ENCODE results near the gene MAGEB17.
"Not testable (repeated sequence)": the region's sequence is repeated elsewhere in the genome, so short reads cannot be mapped to it uniquely, and the experiment has no call there.

The MAGEB17 gene

DNA sequence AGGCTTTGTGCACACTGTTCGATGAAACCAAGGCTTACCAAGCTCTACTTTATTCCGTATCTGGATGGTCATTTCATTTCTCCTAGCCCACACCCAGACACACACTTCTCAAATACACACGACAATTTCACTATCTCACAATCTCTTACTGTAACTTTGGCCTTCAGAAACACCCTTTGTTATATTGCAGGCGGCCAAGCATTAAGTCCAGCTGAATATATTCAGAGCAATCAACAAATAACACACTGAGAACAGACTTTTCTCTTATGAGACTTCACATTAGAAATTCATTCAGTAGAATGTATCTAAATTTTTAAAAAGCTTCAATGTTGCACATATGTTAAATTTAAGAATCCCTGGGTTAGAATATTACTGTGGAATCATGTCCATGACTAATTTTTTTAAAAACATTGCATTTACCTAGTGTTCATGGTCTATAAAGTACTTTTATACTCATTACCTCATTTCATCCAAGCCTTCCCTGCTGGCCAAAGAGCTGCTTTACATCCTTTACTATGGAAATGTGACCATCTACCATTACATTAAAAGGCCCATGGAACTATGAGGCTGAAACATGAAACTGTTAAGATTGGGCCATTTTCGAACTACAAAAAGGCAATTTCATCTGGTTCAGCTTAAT is 10.5 kb upstream of the MAGEB17 start:
- no peak for ATAC-seq
- DNase-seq: no peak

DNA sequence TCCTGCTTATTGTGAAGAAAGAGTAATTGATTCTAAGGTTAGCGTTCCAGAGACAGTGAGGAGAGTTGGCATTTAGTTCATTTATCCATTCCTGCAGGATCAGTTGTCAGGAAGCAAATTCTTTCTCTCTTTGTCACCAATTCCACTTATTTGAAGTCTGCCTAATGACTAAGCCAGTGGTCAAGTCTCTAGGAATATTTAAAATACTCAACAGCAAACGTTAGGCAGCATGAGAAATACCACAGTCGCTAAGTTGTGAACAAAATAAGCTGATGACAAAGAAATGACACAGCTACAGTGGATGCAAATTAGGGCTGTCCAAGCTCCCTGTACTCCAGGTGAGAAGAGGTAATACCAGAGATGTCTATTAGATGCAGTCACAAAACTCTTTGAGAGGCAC is 6.6 kb upstream of the MAGEB17 start:
- DNase-seq (no peak), ATAC-seq (no peak)

DNA sequence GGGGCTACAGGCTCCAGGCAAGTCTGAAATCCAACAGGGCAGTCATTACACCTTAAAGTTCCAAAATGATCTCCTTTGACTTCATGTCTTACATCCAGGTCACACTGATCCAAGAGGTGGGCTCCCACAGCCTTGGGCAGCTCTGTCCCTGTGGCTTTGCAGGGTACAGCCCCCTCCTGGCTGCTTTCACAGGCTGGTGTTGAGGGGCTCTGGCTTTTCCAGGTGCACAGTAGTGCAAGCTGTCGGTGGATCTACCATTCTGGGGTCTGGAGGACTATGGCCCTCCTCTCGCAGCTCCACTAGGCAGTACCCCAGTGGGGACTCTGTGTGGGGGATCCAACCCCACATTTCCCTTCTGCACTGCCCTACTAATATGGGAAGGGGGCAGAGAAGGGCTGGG is 6.1 kb upstream of the MAGEB17 start:
- not testable (repeated sequence) for ATAC-seq, DNase-seq

GRCh38 chrX:16162391-16162790 is 4.9 kb upstream of the MAGEB17 start:
- DNase-seq (no peak), ATAC-seq (no peak)

DNA sequence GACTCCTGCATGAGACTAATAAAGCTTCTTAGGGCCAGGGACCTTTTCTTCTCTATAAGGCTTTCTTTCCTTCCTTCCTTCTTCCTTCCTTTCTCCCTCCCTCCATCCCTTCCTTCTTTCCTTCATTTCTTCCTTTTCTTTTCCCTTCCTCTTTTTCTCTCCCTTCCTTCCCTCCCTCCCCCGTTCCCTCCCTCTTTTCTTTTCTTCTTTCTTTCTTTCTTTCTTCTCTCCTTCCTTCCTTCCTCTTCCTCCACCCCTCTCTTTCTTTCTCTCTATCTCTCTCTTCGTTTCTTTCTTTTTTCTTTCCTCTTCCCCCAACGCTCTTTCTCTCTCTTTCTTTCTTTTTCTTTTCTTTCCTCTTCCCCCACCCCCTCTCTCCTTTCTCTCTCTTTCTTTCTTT is 2.5 kb upstream of the MAGEB17 start:
- DNase-seq: no peak
- ATAC-seq: no peak

DNA sequence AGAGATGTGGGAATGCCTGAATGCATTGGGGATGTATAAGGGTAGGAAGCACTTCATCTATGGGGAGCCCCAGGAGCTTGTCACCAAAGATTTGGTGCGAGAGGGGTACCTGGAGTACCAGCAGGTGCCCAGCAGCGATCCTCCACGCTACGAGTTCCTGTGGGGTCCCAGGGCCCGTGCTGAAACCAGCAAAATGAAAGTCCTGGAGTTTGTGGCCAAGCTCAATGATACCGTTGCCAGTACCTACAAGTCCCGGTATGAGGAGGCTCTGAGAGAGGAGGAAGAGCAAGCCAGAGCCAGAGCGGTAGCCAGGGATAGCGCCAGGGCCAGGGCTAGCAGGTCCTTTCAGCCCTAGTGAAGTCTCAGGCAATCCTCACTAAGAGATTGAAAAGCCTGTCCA is 3.8 kb downstream of the MAGEB17 start:
- DNase-seq (no peak), ATAC-seq (no peak)

- ATAC-seq (no peak), DNase-seq (no peak)
Observed at GRCh38 chrX:16171944-16172343, 4.7 kb downstream of the MAGEB17 start.

DNA sequence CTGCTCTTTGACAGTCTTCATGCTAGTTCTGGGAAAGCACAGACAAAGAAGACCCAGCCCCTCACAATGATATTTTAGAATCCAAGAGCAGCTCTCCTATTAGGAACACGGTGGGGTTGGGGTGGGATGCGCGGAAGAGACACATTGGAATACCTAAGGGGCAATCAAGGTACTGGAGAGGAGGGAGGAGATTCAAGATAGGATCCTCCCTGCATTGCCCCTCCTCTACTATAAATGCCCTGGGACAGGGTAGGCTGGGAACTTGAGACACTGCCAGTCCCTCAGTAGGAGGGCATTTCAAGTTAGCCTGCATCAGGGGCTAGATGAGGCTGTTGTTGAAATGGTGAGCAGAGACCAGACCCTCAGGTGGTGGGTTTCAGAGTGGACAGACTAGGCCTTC is 5.1 kb downstream of the MAGEB17 start:
- ATAC-seq (no peak), DNase-seq (no peak)

- DNase-seq (no peak), ATAC-seq (no peak)
Observed at GRCh38 chrX:16175329-16176061, 8.2 kb downstream of the MAGEB17 start.

- DNase-seq: no peak
Observed at GRCh38 chrX:16177260-16177659, 10.0 kb downstream of the MAGEB17 start.

DNA sequence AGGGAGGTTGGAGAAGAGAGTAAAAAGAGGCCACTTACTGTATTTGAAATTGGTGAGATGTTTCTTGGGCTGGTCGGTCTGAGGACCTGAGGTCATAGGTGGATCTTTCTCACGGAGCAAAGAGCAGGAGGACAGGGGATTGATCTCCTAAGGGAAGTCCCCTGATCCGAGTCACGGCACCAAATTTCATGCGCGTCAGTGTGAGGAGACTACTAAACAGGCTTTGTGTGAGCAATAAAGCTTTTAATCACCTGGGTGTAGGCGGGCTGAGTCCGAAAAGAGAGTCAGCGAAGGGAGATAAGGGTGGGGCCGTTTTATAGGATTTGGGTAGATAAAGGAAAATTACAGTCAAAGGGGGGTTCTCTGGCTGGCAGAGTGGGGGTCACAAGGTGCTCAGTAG is 16.6 kb downstream of the MAGEB17 start:
- not testable (repeated sequence) for ATAC-seq, DNase-seq

More at GRCh38 chrX:16177260-16177659, 10.0 kb downstream of the MAGEB17 start:
- no peak for ATAC-seq

DNA sequence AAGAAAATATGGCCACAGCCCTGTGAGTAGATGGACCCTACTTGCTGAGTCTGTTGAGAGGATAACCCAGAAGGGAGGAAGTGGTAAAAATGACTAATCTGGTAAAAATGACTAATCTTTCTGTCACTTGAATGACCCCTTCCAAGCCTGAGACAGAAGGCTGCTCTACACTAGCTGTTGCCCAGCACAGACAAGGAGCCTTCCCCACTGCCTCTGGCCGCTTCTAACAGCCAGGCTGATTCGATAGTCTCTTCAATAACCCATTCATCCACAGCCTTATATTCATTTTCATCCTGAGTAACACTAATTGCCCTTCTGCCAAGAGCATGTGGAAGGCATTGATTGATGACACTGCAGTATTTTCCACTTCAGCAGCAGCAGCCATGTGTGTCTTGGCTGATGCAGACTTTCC is 18.4 kb downstream of the MAGEB17 start:
- ATAC-seq (peak; percentile 84), DNase-seq (peak; percentile 4)

- no peak for ATAC-seq
Observed at GRCh38 chrX:16186380-16187007, 19.2 kb downstream of the MAGEB17 start.

GRCh38 chrX:16187024-16187760 is 19.9 kb downstream of the MAGEB17 start:
- ATAC-seq (no peak), DNase-seq (no peak)

More at GRCh38 chrX:16186380-16187007, 19.2 kb downstream of the MAGEB17 start:
- DNase-seq: no peak

DNA sequence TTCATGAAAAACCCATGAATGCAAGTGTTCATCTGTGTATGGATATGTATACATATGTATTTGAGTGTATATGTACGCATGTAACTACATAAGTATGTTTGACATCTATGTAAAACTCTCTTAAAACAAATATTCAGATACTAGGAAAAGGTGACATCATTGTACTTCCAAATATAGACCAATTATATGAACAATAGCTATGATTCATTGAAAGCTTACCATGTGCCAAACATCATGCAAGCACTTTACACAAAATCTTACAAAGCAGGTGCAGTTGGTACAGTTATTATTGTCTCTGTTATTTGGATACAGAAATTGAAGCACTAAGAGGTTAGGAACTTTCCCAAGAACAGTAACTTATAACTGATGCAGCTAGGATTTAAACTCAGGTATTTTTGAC is 21.4 kb downstream of the MAGEB17 start:
- DNase-seq (no peak), ATAC-seq (no peak)

GRCh38 chrX:16191605-16192004 is 24.3 kb downstream of the MAGEB17 start:
- no peak for DNase-seq
- ATAC-seq: no peak

DNA sequence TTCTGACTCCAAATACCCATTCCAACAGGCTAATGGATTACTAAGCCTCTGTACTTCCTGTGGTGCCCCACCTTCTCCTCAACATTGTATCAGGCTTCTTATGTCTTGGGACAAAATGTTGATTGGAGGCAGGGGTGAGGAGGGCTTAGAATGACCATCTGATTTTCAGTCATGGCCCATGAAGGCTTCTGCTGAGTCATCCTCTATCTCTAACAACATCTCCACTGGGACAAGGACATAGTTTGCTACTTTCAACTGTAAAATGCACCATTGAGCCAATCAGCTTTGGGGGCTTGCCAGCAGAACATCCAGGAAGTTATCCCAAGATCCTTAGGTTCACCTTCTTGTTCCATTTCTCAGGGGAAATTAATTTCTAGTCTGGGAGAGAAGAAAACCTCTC is 29.5 kb downstream of the MAGEB17 start:
- ATAC-seq (no peak), DNase-seq (no peak)

GRCh38 chrX:16199343-16199742 is 32.1 kb downstream of the MAGEB17 start:
- no peak for DNase-seq

DNA sequence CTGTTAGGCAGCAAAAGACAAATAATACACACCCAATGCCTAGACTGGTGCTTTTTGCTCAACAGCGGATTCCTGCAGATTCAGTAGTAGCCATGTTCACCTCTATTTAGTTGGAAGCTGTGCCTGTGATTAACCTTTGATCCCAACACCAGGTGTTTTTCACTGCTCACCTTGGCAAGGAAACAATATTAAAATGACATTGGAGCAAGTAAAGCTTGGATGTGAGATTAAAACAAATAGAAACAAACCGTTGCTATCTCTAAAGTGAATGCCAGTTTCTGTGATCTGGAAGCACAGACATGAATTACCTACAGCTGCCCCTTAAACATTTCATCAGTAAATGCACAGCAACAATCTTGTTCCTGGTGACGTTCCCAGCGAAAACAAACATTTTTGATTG is 35.7 kb downstream of the MAGEB17 start:
- DNase-seq (no peak), ATAC-seq (no peak)

More at GRCh38 chrX:16199343-16199742, 32.1 kb downstream of the MAGEB17 start:
- no peak for ATAC-seq

DNA sequence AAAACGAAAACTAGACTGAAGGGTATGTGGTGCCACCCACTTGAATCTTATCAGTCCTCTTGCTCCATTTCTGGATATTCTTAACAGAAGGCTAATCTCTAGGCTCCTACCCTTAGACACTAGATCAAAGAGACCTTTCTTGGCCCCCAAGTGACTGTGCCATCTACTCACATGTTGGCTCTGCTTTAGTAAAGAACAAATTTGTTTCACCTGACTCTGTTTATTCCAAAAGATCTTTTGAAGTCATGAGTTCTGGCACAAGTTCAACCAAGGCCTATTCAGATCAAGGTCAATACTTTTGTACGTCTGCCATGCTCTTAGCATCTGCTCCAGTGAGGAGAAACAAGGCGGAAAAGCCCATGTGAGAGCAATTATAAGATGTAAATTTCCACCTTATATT is 37.3 kb downstream of the MAGEB17 start:
- DNase-seq (no peak), ATAC-seq (no peak)

DNA sequence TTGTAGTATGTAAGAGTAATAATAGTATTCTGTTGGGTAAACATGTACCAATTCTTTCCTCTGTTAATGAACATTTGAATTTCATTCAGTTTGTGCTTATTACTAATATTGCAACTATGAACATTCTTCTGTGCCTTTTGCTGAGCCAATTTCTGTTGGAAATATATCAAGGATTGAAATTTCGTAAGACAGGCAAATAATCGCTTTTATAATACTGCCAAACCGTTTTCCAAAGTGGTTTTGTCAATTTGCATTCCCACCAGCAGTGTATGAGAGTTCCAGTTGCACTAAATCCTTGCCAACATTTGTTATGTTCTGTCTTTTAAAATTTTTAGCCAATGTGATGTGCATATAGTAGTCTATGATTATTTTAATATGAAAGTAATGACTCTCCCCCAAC is 38.6 kb downstream of the MAGEB17 start:
- no peak for DNase-seq
- ATAC-seq: no peak

- ATAC-seq (no peak), DNase-seq (no peak)
Observed at GRCh38 chrX:16207634-16208033, 40.4 kb downstream of the MAGEB17 start.

DNA sequence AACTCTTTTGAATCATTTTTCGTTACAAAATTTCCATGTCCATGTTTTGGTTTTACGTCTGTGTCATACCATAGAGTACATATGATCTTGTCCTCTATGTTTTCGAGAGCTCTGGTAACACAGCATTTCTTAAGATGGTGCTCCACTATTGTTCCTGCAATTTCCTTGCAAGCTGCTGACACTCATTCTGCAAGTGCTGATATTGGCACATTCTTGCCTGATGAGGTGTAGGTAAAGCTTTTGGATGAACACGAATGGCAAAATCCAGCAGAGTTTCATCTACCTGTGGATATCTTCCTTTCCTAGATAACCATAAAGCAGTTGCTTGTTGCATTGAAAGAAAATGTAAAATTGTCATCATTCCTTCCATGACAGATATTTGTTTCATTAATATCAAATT is 41.3 kb downstream of the MAGEB17 start:
- no peak for DNase-seq
- no peak for ATAC-seq

All from stimulated activated naive CD8-positive, alpha-beta T cell treated with anti-CD3 and anti-CD28 coated beads, Interleukin-15, Interleukin-2, amounts not matched to agents 100 U/mL and 50 U/mL, for 24 hours (primary cell).